K562 (cell line): ENCODE results near the gene REEP6. TPM values are rescaled to one million over a fixed set of nuclear protein-coding genes. Genes with fewer than 3 reads are reported as not detected.

Source experiments
- ARHGAP35 ChIP-seq: fragments of 450-650 bp; IDR thresholded peaks from 2 replicates; pipeline ENCODE4 v1.6.1; 2018; ENCODE audit not compliant: partially characterized antibody
- DMBX1 ChIP-seq: fragments of 250-450 bp; sonication (Bioruptor Pico); IDR thresholded peaks from 2 replicates; pipeline ENCODE4 v1.8.0; 2022; ENCODE audit warnings: inconsistent platforms, mild to moderate bottlenecking, moderate library complexity, borderline replicate concordance
- GATAD2A ChIP-seq: fragments of 450-650 bp; IDR thresholded peaks from 2 replicates; pipeline ENCODE4 v1.6.1; 2017
- HMG20B ChIP-seq: fragments of 250-450 bp; sonication (Bioruptor Pico); IDR thresholded peaks from 2 replicates; pipeline ENCODE4 v1.5.0; 2021; ENCODE audit warnings: mild to moderate bottlenecking
- NFIX ChIP-seq: fragments of 250-450 bp; sonication (Bioruptor Pico); IDR thresholded peaks from 2 replicates; pipeline ENCODE4 v1.4.0; 2020; ENCODE audit warnings: low read depth, mild to moderate bottlenecking, moderate library complexity
- NRF1 ChIP-seq, 2 experiments: fragments of 450-650 bp; IDR thresholded peaks in 1 of 2; conservative IDR thresholded peaks in 1 of 2; 2 replicates each; pipeline ENCODE4 v1.6.1; 2014; ENCODE audit warnings: mild to moderate bottlenecking in 2 of 2
- PHF21A ChIP-seq: fragments of 450-650 bp; IDR thresholded peaks from 2 replicates; pipeline ENCODE4 v1.6.1; 2017; ENCODE audit warnings: low read depth, borderline replicate concordance
- RBFOX2 ChIP-seq: fragments of 200-400 bp; formaldehyde crosslinking; IDR thresholded peaks from 2 replicates; pipeline ENCODE4 v1.6.1; 2017; ENCODE audit warnings: low read depth, mild to moderate bottlenecking, low read length, moderate library complexity
- SRF ChIP-seq, 2 experiments: fragments of 250-450, 450-650 bp in 1 of 2; sonication (Bioruptor Pico) in 1 of 2; sonication (generic) in 1 of 2; formaldehyde crosslinking; IDR thresholded peaks; 2 replicates each; pipeline versions ENCODE4 v1.5.0 to v1.5.1; 2020 to 2022; ENCODE audit warnings: mild to moderate bottlenecking in 1 of 2, missing genetic modification reagents in 1 of 2
- TAF7 ChIP-seq: fragments of 450-650 bp; IDR thresholded peaks from 2 replicates; pipeline ENCODE4 v1.6.1; 2016; ENCODE audit warnings: missing genetic modification characterization, missing compliant biosample characterization
- TCF7 ChIP-seq: sonication (generic); IDR thresholded peaks from 2 replicates; pipeline ENCODE4 v1.6.1; 2016; ENCODE audit warnings: antibody characterized with exemption, borderline replicate concordance
- TCF7L2 ChIP-seq: fragments of 150-350 bp; IDR thresholded peaks from 2 replicates; pipeline ENCODE4 v1.6.1; 2016; ENCODE audit warnings: low read depth, mild to moderate bottlenecking, low read length, moderate library complexity
- TSC22D4 ChIP-seq: fragments of 450-650 bp; IDR thresholded peaks from 2 replicates; pipeline ENCODE4 v1.6.1; 2016; ENCODE audit warnings: missing genetic modification characterization, missing biosample characterization, control low read depth
- ZBTB7A ChIP-seq: IDR thresholded peaks from 2 replicates; pipeline ENCODE4 v1.6.1; 2011; ENCODE audit warnings: low read depth, mild to moderate bottlenecking, low read length, moderate library complexity, borderline replicate concordance; ENCODE audit not compliant: control insufficient read depth
- ZNF3 ChIP-seq: fragments of 250-450 bp; sonication (Bioruptor Pico); IDR thresholded peaks from 2 replicates; pipeline ENCODE4 v1.5.0; 2021; ENCODE audit warnings: mild to moderate bottlenecking, moderate library complexity
- ZNF589 ChIP-seq: fragments of 200-800 bp; sonication (Bioruptor generic); IDR thresholded peaks from 2 replicates; pipeline ENCODE4 v1.6.1; 2016; ENCODE audit warnings: low read depth, missing genetic modification characterization, missing compliant biosample characterization
- ZNF655 ChIP-seq: fragments of 250-450 bp; sonication (Bioruptor Pico); IDR thresholded peaks from 2 replicates; pipeline ENCODE4 v1.5.0; 2021
- ZNF740 ChIP-seq, 3 experiments: fragments of 200-800 bp in 1 of 3; sonication (Bioruptor generic) in 1 of 3; sonication (generic) in 1 of 3; formaldehyde crosslinking in 1 of 3; IDR thresholded peaks; 2 replicates each; pipeline versions ENCODE4 v1.6.1 to v1.8.0; 2016 to 2022; ENCODE audit warnings: mild to moderate bottlenecking in 2 of 3, missing compliant biosample characterization in 2 of 3, missing genetic modification characterization in 2 of 3, missing genetic modification reagents in 1 of 3
- ZNF76 ChIP-seq: fragments of 250-450 bp; sonication (Bioruptor Pico); IDR thresholded peaks from 2 replicates; pipeline ENCODE4 v1.4.0; 2020; ENCODE audit warnings: mild to moderate bottlenecking, moderate library complexity, borderline replicate concordance
- polyA plus RNA-seq, 8 experiments: library from polyadenylated mRNA; depleted of rRNA in 4 of 8; stranded (reverse) in 5 of 8; unstranded in 3 of 8; fragments of >200 nt; fragmentation: Nextera tagmentation in 2 of 8; fragmentation: Illumina TruSeq in 1 of 8; extraction: Ambion mirVana in 2 of 8; extraction: Trizol in 1 of 8; gene quantifications; 2 replicates each; pipeline versions ENCODE4 v1.2.1 to v1.2.3, GENCODE V29; 2011 to 2014; ENCODE audit warnings: inconsistent platforms in 1 of 8, missing spikeins in 1 of 8
- total RNA-seq, 7 experiments: library from RNA; depleted of rRNA in 6 of 7; stranded (reverse); fragments of >200 nt in 6 of 7; fragmentation: Illumina TruSeq in 2 of 7; extraction: Trizol in 2 of 7; gene quantifications; 2 replicates each; pipeline versions ENCODE4 v1.2.1 to v1.2.3, GENCODE V29; 2011 to 2021; ENCODE audit warnings: low replicate concordance in 1 of 7
- TF ChIP-seq, protein P1 (sequence below), 2 experiments: IDR thresholded peaks; 2 replicates each; pipeline ENCODE4 v1.6.1; 2011; ENCODE audit warnings: borderline replicate concordance in 1 of 2, control low read depth in 1 of 2, low read depth in 1 of 2, low read length in 1 of 2, mild to moderate bottlenecking in 1 of 2, mixed read lengths in 1 of 2, moderate library complexity in 1 of 2; ENCODE audit not compliant: insufficient read depth in 1 of 2, insufficient read length in 1 of 2, poor library complexity in 1 of 2, severe bottlenecking in 1 of 2; ENCODE audit errors: extremely low read depth in 1 of 2
- TF ChIP-seq, protein P2 (sequence below): fragments of 450-650 bp; formaldehyde crosslinking; IDR thresholded peaks from 2 replicates; pipeline ENCODE4 v1.4.0; 2020; ENCODE audit warnings: mild to moderate bottlenecking, moderate library complexity

Gene REEP6
- total and polyA plus RNA-seq, 9 of the 15 experiments (the other 6 are each of a cell fraction or from before 2014, with no cell fraction given): 1.2 to 64.2 (median 12.7) TPM

DNA sequence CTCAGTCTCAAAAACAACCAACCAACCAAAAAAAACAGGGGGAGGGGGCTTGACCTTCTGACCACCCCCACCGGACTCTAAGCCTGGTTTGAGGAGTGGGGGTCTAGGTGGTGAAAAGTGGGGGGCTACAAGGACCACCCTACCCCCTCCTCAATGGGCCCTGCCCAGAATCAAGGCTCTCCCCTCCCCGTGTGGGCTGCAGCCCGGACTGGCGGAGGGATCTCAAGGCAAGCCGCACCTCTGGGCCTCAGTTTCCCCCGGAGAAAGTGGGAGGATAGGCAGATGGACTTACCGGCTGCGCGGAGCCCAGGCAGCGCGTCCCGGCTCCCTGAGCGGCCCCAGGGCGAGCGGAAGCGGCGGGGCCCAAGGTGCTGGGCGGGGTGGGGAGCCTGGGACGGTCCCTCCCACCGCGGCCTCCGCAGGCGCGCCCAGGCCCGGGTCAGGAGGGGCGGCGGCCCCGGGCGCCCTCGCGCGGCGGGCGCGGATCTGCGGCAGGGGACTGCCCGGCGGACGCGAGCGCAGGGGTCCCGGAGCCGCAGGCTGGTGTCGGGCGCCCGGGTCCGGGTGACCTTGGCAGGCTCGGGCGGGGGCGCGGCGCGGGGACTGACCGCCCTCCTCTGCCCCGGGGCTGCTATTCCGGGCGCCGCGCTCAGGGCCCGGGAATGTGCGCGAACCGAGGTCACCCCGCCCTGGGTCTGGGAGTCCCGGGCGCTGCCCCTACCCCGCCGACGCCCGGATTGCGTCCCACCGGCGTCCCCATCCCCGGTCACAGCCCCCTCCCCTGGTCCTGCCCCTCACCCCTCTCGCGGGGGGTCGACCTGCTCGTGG is 21.9 kb downstream of the REEP6 start, which contains the start of gene ADAMTSL5 (continued):
- TF ChIP-seq RBFOX2 (peak; percentile 70), ZNF3 (CRISPR knock-in tag) (no peak), NRF1 (conservative IDR thresholded peaks at IDR 0.05 in 1 of 2, IDR thresholded peaks at IDR 0.05 in 1 of 2) (peak; percentile 61 to 72; a peak in 3 of 4 replicates), SRF (CRISPR knock-in tag; IDR thresholded peaks at IDR 0.05) (no peak), NFIX (CRISPR knock-in tag) (no peak), ZNF655 (no peak), ZNF589 (no peak), ZBTB7A (peak; percentile 89), ARHGAP35 (no peak), ZNF76 (no peak), HMG20B (no peak), DMBX1 (CRISPR knock-in tag) (peak; percentile 10; the same call in 1 of the 2 replicates), GATAD2A (no peak), PHF21A (0 out of 2 replicates have a peak, but pooled peaks have one; percentile 12), TCF7L2 (no peak), TSC22D4 (no peak), TCF7 (no peak), ZNF740 (CRISPR knock-in tag; IDR thresholded peaks at IDR 0.05) (no peak), ZNF740 (tag; IDR thresholded peaks at IDR 0.05) (no peak), TAF7 (tag) (no peak)
- TF ChIP-seq, protein P1, sequence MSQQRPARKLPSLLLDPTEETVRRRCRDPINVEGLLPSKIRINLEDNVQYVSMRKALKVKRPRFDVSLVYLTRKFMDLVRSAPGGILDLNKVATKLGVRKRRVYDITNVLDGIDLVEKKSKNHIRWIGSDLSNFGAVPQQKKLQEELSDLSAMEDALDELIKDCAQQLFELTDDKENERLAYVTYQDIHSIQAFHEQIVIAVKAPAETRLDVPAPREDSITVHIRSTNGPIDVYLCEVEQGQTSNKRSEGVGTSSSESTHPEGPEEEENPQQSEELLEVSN (IDR thresholded peaks at IDR 0.05; ENCODE audit: borderline replicate concordance in 1 of 2, extremely low read depth in 1 of 2, insufficient read depth in 1 of 2, insufficient read length in 1 of 2, low read depth in 1 of 2, low read length in 1 of 2, poor library complexity in 1 of 2, severe bottlenecking in 1 of 2): peak; percentile 29 to 55
- TF ChIP-seq, protein P2, sequence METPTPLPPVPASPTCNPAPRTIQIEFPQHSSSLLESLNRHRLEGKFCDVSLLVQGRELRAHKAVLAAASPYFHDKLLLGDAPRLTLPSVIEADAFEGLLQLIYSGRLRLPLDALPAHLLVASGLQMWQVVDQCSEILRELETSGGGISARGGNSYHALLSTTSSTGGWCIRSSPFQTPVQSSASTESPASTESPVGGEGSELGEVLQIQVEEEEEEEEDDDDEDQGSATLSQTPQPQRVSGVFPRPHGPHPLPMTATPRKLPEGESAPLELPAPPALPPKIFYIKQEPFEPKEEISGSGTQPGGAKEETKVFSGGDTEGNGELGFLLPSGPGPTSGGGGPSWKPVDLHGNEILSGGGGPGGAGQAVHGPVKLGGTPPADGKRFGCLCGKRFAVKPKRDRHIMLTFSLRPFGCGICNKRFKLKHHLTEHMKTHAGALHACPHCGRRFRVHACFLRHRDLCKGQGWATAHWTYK: no peak
